Liver (tissue), 3 donors: ENCODE measurements around the gene YWHAB.

Experiments used
- EGR1 ChIP-seq, 2 donors: IDR thresholded peaks; 2 replicates each; pipeline ENCODE4 v1.6.1; 2016 to 2018; ENCODE audit warnings: antibody characterized with exemption in 2 of 2, low read depth in 2 of 2
- GABPA ChIP-seq, 2 donors: IDR thresholded peaks in 1 of 2; conservative IDR thresholded peaks in 1 of 2; 2 replicates each; pipeline ENCODE4 v1.6.1; 2016; ENCODE audit warnings: antibody characterized with exemption in 2 of 2, mild to moderate bottlenecking in 1 of 2, moderate library complexity in 1 of 2
- HNF4A ChIP-seq, 2 donors: conservative IDR thresholded peaks; 2 replicates each; pipeline ENCODE4 v1.6.1; 2016; ENCODE audit warnings: antibody characterized with exemption in 2 of 2, mild to moderate bottlenecking in 2 of 2
- HNF4G ChIP-seq: IDR thresholded peaks from 2 replicates; pipeline ENCODE4 v1.6.1; 2016; ENCODE audit warnings: antibody characterized with exemption
- NR2F2 ChIP-seq: IDR thresholded peaks from 2 replicates; pipeline ENCODE4 v1.6.1; 2016; ENCODE audit warnings: antibody characterized with exemption
- RAD21 ChIP-seq, 2 donors: IDR thresholded peaks; 2 replicates each; pipeline ENCODE4 v1.6.1; 2016; ENCODE audit warnings: antibody characterized with exemption in 2 of 2, mild to moderate bottlenecking in 2 of 2
- REST ChIP-seq: IDR thresholded peaks from 2 replicates; pipeline ENCODE4 v1.6.1; 2016; ENCODE audit warnings: antibody characterized with exemption, mild to moderate bottlenecking
- SP1 ChIP-seq: IDR thresholded peaks from 2 replicates; pipeline ENCODE4 v1.6.1; 2018; ENCODE audit warnings: antibody characterized with exemption, mild to moderate bottlenecking
- TAF1 ChIP-seq: conservative IDR thresholded peaks from 2 replicates; pipeline ENCODE4 v1.6.1; 2016; ENCODE audit warnings: antibody characterized with exemption, mild to moderate bottlenecking
- YY1 ChIP-seq: IDR thresholded peaks from 2 replicates; pipeline ENCODE4 v1.6.1; 2016; ENCODE audit warnings: antibody characterized with exemption, mild to moderate bottlenecking
- TF ChIP-seq, protein P1 (sequence below): fragments of 150-350 bp; IDR thresholded peaks from 2 replicates; pipeline ENCODE4 v1.5.1; 2017; ENCODE audit warnings: improper control_type of control experiment, low read depth, low read length; ENCODE audit not compliant: missing input control
- TF ChIP-seq, protein P2 (sequence below): IDR thresholded peaks from 2 replicates; pipeline ENCODE4 v1.6.1; 2016; ENCODE audit warnings: antibody characterized with exemption
- donor health status: healthy.
- donor health status: healthy.

DNA sequence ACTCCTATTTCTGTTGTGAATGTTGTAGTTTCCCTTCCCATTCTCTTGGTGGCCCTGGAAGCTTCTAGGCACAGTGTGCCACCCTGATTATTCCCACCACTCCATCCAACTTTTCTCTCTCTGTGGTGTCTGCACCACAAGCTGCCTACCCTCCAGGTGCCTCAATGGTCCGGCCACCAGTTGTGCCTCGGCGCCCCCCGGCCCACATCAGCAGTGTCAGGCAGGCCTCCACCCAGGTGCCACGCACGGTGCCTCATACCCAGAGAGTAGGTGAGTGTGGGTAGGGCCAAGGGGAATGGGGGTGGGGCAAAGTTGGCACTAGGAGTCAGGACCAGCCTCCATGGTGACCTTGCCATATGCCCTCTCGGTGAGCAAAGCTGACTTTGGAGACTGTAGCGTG is 47.4 kb downstream of the YWHAB start:
- TF ChIP-seq, protein P1, sequence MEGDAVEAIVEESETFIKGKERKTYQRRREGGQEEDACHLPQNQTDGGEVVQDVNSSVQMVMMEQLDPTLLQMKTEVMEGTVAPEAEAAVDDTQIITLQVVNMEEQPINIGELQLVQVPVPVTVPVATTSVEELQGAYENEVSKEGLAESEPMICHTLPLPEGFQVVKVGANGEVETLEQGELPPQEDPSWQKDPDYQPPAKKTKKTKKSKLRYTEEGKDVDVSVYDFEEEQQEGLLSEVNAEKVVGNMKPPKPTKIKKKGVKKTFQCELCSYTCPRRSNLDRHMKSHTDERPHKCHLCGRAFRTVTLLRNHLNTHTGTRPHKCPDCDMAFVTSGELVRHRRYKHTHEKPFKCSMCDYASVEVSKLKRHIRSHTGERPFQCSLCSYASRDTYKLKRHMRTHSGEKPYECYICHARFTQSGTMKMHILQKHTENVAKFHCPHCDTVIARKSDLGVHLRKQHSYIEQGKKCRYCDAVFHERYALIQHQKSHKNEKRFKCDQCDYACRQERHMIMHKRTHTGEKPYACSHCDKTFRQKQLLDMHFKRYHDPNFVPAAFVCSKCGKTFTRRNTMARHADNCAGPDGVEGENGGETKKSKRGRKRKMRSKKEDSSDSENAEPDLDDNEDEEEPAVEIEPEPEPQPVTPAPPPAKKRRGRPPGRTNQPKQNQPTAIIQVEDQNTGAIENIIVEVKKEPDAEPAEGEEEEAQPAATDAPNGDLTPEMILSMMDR, result no peak
- no peak for TF ChIP-seq TAF1
- no peak for TF ChIP-seq HNF4A (conservative IDR thresholded peaks at IDR 0.05)
- TF ChIP-seq EGR1 (IDR thresholded peaks at IDR 0.05; ENCODE audit: low read depth in 2 of 2), result no peak
- no peak for TF ChIP-seq SP1
- no peak for TF ChIP-seq NR2F2
- TF ChIP-seq, protein P2, sequence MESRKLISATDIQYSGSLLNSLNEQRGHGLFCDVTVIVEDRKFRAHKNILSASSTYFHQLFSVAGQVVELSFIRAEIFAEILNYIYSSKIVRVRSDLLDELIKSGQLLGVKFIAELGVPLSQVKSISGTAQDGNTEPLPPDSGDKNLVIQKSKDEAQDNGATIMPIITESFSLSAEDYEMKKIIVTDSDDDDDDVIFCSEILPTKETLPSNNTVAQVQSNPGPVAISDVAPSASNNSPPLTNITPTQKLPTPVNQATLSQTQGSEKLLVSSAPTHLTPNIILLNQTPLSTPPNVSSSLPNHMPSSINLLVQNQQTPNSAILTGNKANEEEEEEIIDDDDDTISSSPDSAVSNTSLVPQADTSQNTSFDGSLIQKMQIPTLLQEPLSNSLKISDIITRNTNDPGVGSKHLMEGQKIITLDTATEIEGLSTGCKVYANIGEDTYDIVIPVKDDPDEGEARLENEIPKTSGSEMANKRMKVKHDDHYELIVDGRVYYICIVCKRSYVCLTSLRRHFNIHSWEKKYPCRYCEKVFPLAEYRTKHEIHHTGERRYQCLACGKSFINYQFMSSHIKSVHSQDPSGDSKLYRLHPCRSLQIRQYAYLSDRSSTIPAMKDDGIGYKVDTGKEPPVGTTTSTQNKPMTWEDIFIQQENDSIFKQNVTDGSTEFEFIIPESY, result no peak
- TF ChIP-seq REST, result no peak
- TF ChIP-seq GABPA (IDR thresholded peaks at IDR 0.05 in 1 of 2, conservative IDR thresholded peaks at IDR 0.05 in 1 of 2), result no peak
- no peak for TF ChIP-seq HNF4G
- no peak for TF ChIP-seq YY1
- no peak for TF ChIP-seq RAD21 (IDR thresholded peaks at IDR 0.05)
